ENCODE data around the gene NOX5. TPM values are rescaled to one million over a fixed set of nuclear protein-coding genes. Genes with fewer than 3 reads are reported as not detected.

The NOX5 gene
- under 1 TPM in 3 of 6 experiments, not detected in 3; 0.06 to 0.15 (median 0.11) TPM for total RNA-seq
- long read RNA-seq, partial matches to known transcripts, result 0 of 1 reads
- long read RNA-seq, other reads (novel, unspliced or antisense), result 1 of 1 reads

GRCh38 chr15:69014454-69014853, at the start of gene NOX5:
NOX5 (plus strand) TSS chr15:69014695; CDS start chr15:69014736, 41 bp downstream.
- Histone ChIP-seq H3K4me1 (peaks cover 0 to 3% (median 0%) of the 10 kb centered on the region in 4 donors), H3K4me3 (no peak within 1 kb of the TSS), H3K27me3 (no peaks in the 10 kb centered on the region), H3K27ac (no peak within 1 kb of the TSS), H3K36me3 (no peaks in the 10 kb centered on the region), H3K9me3 (no peaks in the 10 kb centered on the region)
- WGBS (ENCODE audit: insufficient coverage, low coverage, low lambda C conversion rate, missing lambda C conversion rate), result no CpG with 5 or more reads among the region's 1 CpG
- TF ChIP-seq POLR2A (IDR thresholded peaks at IDR 0.05), result no peak
- TF ChIP-seq, protein P1, sequence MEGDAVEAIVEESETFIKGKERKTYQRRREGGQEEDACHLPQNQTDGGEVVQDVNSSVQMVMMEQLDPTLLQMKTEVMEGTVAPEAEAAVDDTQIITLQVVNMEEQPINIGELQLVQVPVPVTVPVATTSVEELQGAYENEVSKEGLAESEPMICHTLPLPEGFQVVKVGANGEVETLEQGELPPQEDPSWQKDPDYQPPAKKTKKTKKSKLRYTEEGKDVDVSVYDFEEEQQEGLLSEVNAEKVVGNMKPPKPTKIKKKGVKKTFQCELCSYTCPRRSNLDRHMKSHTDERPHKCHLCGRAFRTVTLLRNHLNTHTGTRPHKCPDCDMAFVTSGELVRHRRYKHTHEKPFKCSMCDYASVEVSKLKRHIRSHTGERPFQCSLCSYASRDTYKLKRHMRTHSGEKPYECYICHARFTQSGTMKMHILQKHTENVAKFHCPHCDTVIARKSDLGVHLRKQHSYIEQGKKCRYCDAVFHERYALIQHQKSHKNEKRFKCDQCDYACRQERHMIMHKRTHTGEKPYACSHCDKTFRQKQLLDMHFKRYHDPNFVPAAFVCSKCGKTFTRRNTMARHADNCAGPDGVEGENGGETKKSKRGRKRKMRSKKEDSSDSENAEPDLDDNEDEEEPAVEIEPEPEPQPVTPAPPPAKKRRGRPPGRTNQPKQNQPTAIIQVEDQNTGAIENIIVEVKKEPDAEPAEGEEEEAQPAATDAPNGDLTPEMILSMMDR (IDR thresholded peaks at IDR 0.05), result no peak
- ATAC-seq, result no peak
- intact Hi-C loops (cut with DNase I), result no loop called here
- no peak for DNase-seq

DNA sequence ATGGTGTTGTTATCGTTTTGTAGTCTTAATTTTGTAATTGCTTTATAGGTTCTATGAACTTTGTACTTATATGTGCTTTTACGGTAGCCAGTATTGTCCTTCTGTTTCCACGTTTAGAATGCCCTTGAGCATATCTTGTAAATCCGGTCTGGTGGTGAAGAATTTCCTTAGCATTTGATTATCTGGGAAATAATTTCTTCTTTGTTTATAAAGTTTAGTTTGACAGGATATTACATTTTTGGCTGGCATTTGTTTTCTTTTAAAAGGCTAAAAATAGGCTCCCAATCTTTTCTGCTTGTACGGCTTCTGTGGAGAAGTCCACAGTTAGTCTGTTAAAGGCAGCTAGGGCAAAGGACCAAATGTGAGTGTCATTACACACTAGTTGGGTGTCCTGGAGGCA, 47.5 kb upstream of the NOX5 start:
- no peak overlapping the region for H3K27ac ChIP-seq
- no peaks in the 10 kb centered on the region for H3K36me3 ChIP-seq
- peaks cover 0 to 5% (median 0%) of the 10 kb centered on the region in 4 donors for H3K9me3 ChIP-seq
- H3K4me1 ChIP-seq, result no peaks in the 10 kb centered on the region
- no peak overlapping the region for H3K4me3 ChIP-seq
- DNase-seq (no peak), ATAC-seq (no peak)
- 34% methylated on average over 5 of the region's 5 CpGs for WGBS (ENCODE audit: insufficient coverage, low coverage, low lambda C conversion rate, missing lambda C conversion rate)
- intact Hi-C loops (cut with DNase I), result no loop called here
- TF ChIP-seq POLR2A (IDR thresholded peaks at IDR 0.05), result no peak
- TF ChIP-seq, protein P1 (IDR thresholded peaks at IDR 0.05), result no peak
- H3K27me3 ChIP-seq, result no peaks in the 10 kb centered on the region

- Histone ChIP-seq H3K36me3 (no peaks in the 10 kb centered on the region), H3K27ac (no peak overlapping the region), H3K4me1 (no peaks in the 10 kb centered on the region), H3K27me3 (no peaks in the 10 kb centered on the region), H3K9me3 (peaks cover 0 to 5% (median 0%) of the 10 kb centered on the region in 4 donors), H3K4me3 (no peak overlapping the region)
- no peak for DNase-seq
- intact Hi-C loops (cut with DNase I), result no loop called here
- TF ChIP-seq, protein P1 (IDR thresholded peaks at IDR 0.05), result no peak
- TF ChIP-seq POLR2A (IDR thresholded peaks at IDR 0.05), result no peak
- no peak for ATAC-seq
These were observed 46.5 kb upstream of the NOX5 start for GRCh38 chr15:68967948-68968347.

GRCh38 chr15:68969298-68969697, 45.2 kb upstream of the NOX5 start:
- no peak overlapping the region for H3K4me3 ChIP-seq
- H3K36me3 ChIP-seq, result no peaks in the 10 kb centered on the region
- H3K4me1 ChIP-seq, result no peaks in the 10 kb centered on the region
- no peak for TF ChIP-seq POLR2A (IDR thresholded peaks at IDR 0.05)
- TF ChIP-seq, protein P1 (IDR thresholded peaks at IDR 0.05), result no peak
- no peak for ATAC-seq
- H3K9me3 ChIP-seq, result peaks cover 0 to 5% (median 0%) of the 10 kb centered on the region in 4 donors
- H3K27ac ChIP-seq, result no peak overlapping the region
- no peak for DNase-seq
- no peaks in the 10 kb centered on the region for H3K27me3 ChIP-seq
- intact Hi-C loops (cut with DNase I), result no loop called here
